Measurements from ENCODE around the gene ATP10D. TPM values are rescaled to one million over a fixed set of nuclear protein-coding genes. Genes with fewer than 3 reads are reported as not detected.
"Not testable (repeated sequence)": the region's sequence is repeated elsewhere in the genome, so short reads cannot be mapped to it uniquely, and the experiment has no call there.

The ATP10D gene
- total and polyA plus RNA-seq, 9 of the 15 experiments (the other 6 are each of a cell fraction or from before 2014, with no cell fraction given), result 0.10 to 0.36 (median 0.19) TPM; not detected in 1

DNA sequence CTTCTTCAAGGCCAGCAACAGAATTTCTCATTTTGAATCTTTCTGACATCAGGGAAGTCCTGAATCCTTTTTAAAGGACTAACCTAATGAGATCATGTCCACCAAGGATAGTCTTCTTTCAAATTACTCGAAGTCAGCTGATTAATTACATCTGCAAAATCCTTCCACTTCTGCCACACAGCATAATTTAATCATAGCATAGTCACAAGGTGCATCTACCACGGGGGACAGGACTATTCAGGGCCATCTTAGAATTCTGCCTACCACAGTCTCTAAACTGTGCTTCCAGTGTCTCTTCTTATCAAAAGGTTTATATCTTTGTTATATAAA is 53.7 kb downstream of the ATP10D start:
- WGBS (ENCODE audit: insufficient coverage, low coverage, missing lambda C conversion rate), result 0% methylated on average over 2 of the region's 2 CpGs

GRCh38 chr4:47542640-47543039 is 57.6 kb downstream of the ATP10D start:
- H3K9ac ChIP-seq (ENCODE audit: insufficient read depth in 1 of 2, low read depth in 2 of 2, low read length in 2 of 2); intact Hi-C loops (cut with micrococcal nuclease); H3K9me3 ChIP-seq (replicated peaks; ENCODE audit: control insufficient read depth, insufficient read depth, low read depth, low read length); CTCF ChIA-PET (ENCODE audit: low intra/inter-chr PET ratio); FAIRE-seq; H3K4me3 ChIP-seq; H3K4me2 ChIP-seq (ENCODE audit: insufficient read depth, low read length); BruUV-seq (replicated peaks); POLR2A ChIA-PET; H3K27ac ChIP-seq (ENCODE audit: extremely low read depth, low read depth, low read length); H3K4me1 ChIP-seq (replicated peaks in 1 of 2; ENCODE audit: control insufficient read depth in 2 of 2, insufficient read depth in 2 of 2, low read length in 2 of 2); in situ Hi-C loops (cut with MboI); H4K20me1 ChIP-seq (replicated peaks; ENCODE audit: control insufficient read depth, insufficient read depth, low read length); H2AFZ ChIP-seq (ENCODE audit: low read depth, low read length); H3K27me3 ChIP-seq (ENCODE audit: control insufficient read depth in 2 of 2, insufficient read depth in 2 of 2, low read length in 2 of 2); H3K79me2 ChIP-seq (ENCODE audit: control insufficient read depth, insufficient read depth, low read length); H3K9me1 ChIP-seq (ENCODE audit: control insufficient read depth, insufficient read depth, low read length); DNase-seq (ENCODE audit: extremely low read depth in 1 of 4, low spot score in 3 of 4); ATAC-seq; H3K36me3 ChIP-seq (ENCODE audit: control insufficient read depth, insufficient read depth, low read length): not testable (repeated sequence)
- WGBS (ENCODE audit: insufficient coverage, low coverage, missing lambda C conversion rate), result 0% methylated on average over 4 of the region's 5 CpGs

More for the DNA sequence above, 53.7 kb downstream of the ATP10D start:
- Histone ChIP-seq H3K27me3 (ENCODE audit: control insufficient read depth in 2 of 2, insufficient read depth in 2 of 2, low read length in 2 of 2) (no peaks in the 10 kb centered on the region), H3K4me2 (ENCODE audit: insufficient read depth, low read length) (no peak overlapping the region), H3K27ac (ENCODE audit: extremely low read depth, low read depth, low read length) (no peak overlapping the region), H3K4me3 (no peak overlapping the region), H2AFZ (ENCODE audit: low read depth, low read length) (no peak overlapping the region), H4K20me1 (replicated peaks; ENCODE audit: control insufficient read depth, insufficient read depth, low read length) (no peaks in the 10 kb centered on the region), H3K9me1 (ENCODE audit: control insufficient read depth, insufficient read depth, low read length) (no peaks in the 10 kb centered on the region), H3K9me3 (replicated peaks; ENCODE audit: control insufficient read depth, insufficient read depth, low read depth, low read length) (no peaks in the 10 kb centered on the region), H3K9ac (ENCODE audit: insufficient read depth in 1 of 2, low read depth in 2 of 2, low read length in 2 of 2) (no peak overlapping the region), H3K36me3 (ENCODE audit: control insufficient read depth, insufficient read depth, low read length) (no peaks in the 10 kb centered on the region), H3K79me2 (ENCODE audit: control insufficient read depth, insufficient read depth, low read length) (no peaks in the 10 kb centered on the region), H3K4me1 (replicated peaks in 1 of 2; ENCODE audit: control insufficient read depth in 2 of 2, insufficient read depth in 2 of 2, low read length in 2 of 2) (no peaks in the 10 kb centered on the region)
- no peak for ATAC-seq
- in situ Hi-C loops (cut with MboI), result no loop called here
- no peak for DNase-seq (ENCODE audit: extremely low read depth in 1 of 4, low spot score in 3 of 4)
- TF ChIP-seq ZNF197 (CRISPR knock-in tag; IDR thresholded peaks at IDR 0.05; ENCODE audit: low read depth) (no peak), ZNF408 (CRISPR knock-in tag; IDR thresholded peaks at IDR 0.05; ENCODE audit: low read depth) (no peak), ZNF655 (CRISPR knock-in tag; IDR thresholded peaks at IDR 0.05) (no peak)
- TF ChIP-seq, protein P1, sequence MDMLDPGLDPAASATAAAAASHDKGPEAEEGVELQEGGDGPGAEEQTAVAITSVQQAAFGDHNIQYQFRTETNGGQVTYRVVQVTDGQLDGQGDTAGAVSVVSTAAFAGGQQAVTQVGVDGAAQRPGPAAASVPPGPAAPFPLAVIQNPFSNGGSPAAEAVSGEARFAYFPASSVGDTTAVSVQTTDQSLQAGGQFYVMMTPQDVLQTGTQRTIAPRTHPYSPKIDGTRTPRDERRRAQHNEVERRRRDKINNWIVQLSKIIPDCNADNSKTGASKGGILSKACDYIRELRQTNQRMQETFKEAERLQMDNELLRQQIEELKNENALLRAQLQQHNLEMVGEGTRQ (CRISPR knock-in tag; IDR thresholded peaks at IDR 0.05), result no peak
- ChIA-PET POLR2A (no interaction called here), CTCF (ENCODE audit: low intra/inter-chr PET ratio) (no interaction called here)
- no TSS peak for BruUV-seq (replicated peaks)
- intact Hi-C loops (cut with micrococcal nuclease), result no loop called here
- FAIRE-seq, result no peak
